H1 (cell line): ENCODE measurements around the gene ABCC4. TPM values are rescaled to one million over a fixed set of nuclear protein-coding genes. Genes with fewer than 3 reads are reported as not detected.

Experiments used
- CBX5 ChIP-seq: fragments of 300-800, 300-1000 bp; sonication (generic); IDR thresholded peaks from 2 replicates; pipeline ENCODE4 v1.7.1; 2016; ENCODE audit warnings: antibody characterized with exemption, low read length, low read depth
- polyA plus RNA-seq, 7 experiments: library from polyadenylated mRNA; depleted of rRNA in 3 of 7; stranded (reverse) in 5 of 7; unstranded in 2 of 7; fragments of >200 nt in 5 of 7; fragments of 200-250 nt in 2 of 7; gene quantifications; 1 replicate in 5 of 7; 2 replicates in 1 of 7; 4 replicates in 1 of 7; pipeline versions ENCODE4 v1.2.1 to v1.2.3, GENCODE V29; 2011 to 2013; ENCODE audit warnings: missing spikeins in 2 of 7, mixed read lengths in 2 of 7
- total RNA-seq: library from RNA; stranded (reverse); fragmentation: NEBNext Ultra II Directional; extraction: Animal tissue kit (Norgen Biotek cat#: 25700); gene quantifications from 2 replicates; pipeline ENCODE4 v1.2.1, GENCODE V29; 2021

ABCC4 gene
- total and polyA plus RNA-seq, 2 of the 8 experiments (the other 6 are each of a cell fraction or from before 2014, with no cell fraction given), result 4.0 to 14.1 TPM

GRCh38 chr13:95224064-95224463, 77.2 kb downstream of the ABCC4 start (continued):
- TF ChIP-seq CBX5, result no peak
